ENCODE measurements around the gene MAGEA9B.
"Not testable (repeated sequence)": the region's sequence is repeated elsewhere in the genome, so short reads cannot be mapped to it uniquely, and the experiment has no call there.

DNA sequence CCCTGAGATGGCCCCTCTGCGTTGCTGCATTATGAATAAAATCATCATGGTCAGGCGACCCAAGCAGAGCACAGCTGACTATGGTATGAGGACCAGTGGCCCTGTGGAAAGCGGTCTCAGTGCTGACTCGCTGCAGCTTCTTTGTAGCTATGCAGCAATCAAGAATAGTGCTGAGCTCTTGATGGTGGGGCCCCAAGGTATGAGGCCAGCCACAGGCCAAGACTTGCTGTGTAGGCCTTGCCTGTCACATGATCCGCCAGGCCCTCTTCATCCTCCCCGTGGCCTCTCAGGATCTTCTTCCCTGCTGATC, 35.4 kb downstream of the MAGEA9B start:
- TF ChIP-seq CTCF (conservative IDR thresholded peaks at IDR 0.05; ENCODE audit: low read length); EZH2phosphoT487 (IDR thresholded peaks at IDR 0.05; ENCODE audit: borderline replicate concordance): not testable (repeated sequence)

All from Loucy (cell line).